ENCODE data around the gene CAMK2G. TPM values are rescaled to one million over a fixed set of nuclear protein-coding genes. Genes with fewer than 3 reads are reported as not detected.

CAMK2G gene
- total RNA-seq, 1 donor from 2014 or later: 25.8 TPM

- intact Hi-C loops (cut with micrococcal nuclease): no loop called here
Observed at GRCh38 chr10:73763343-73763742, 111.0 kb downstream of the CAMK2G start.

GRCh38 chr10:73762915-73763314 is 111.4 kb downstream of the CAMK2G start:
- H3K4me1 Mint-ChIP-seq (ENCODE audit: low read depth): peaks cover 27% of the 10 kb centered on the region
- H3K36me3 Mint-ChIP-seq (ENCODE audit: low read depth): peaks cover 87% of the 10 kb centered on the region
- intact Hi-C loops (cut with micrococcal nuclease): no loop called here
- no peaks in the 10 kb centered on the region for H3K27me3 Mint-ChIP-seq (ENCODE audit: low read depth)
- no peaks in the 10 kb centered on the region for H3K9me3 Mint-ChIP-seq
- H3K27ac Mint-ChIP-seq: peak overlapping the region; percentile 61
- H3K4me3 Mint-ChIP-seq (ENCODE audit: low read depth): no peak overlapping the region
- no peak for DNase-seq (ENCODE audit: low spot score)

More at GRCh38 chr10:73763343-73763742, 111.0 kb downstream of the CAMK2G start:
- Mint-ChIP-seq H3K27ac (no peak overlapping the region), H3K4me1 (ENCODE audit: low read depth) (peaks cover 23% of the 10 kb centered on the region), H3K9me3 (no peaks in the 10 kb centered on the region), H3K4me3 (ENCODE audit: low read depth) (no peak overlapping the region), H3K36me3 (ENCODE audit: low read depth) (peaks cover 89% of the 10 kb centered on the region), H3K27me3 (ENCODE audit: low read depth) (no peaks in the 10 kb centered on the region)
- DNase-seq (ENCODE audit: low spot score): no peak

Other genes with a start within 250 kb of the CAMK2G start
- gene MYOZ1, start 233.1 kb downstream of the CAMK2G start, total RNA-seq: not detected in 2 replicates
- 0.05 TPM in 1 of 2 replicates, not detected in the other for gene SYNPO2L, start 218.5 kb downstream of the CAMK2G start, total RNA-seq
- 18.2 and 18.8 TPM in 2 replicates for gene AGAP5, start 176.4 kb downstream of the CAMK2G start, total RNA-seq
- 119 TPM in 2 replicates for gene SEC24C, start 130.2 kb downstream of the CAMK2G start, total RNA-seq
- gene CHCHD1, start 92.5 kb downstream of the CAMK2G start, total RNA-seq: 33.0 and 35.2 TPM in 2 replicates
- gene ZSWIM8, start 88.9 kb downstream of the CAMK2G start, total RNA-seq: 50.0 and 55.3 TPM in 2 replicates
- 46.5 and 46.9 TPM in 2 replicates for gene NDST2, start 63.0 kb downstream of the CAMK2G start, total RNA-seq
- gene PLAU, start 36.6 kb upstream of the CAMK2G start, total RNA-seq: 1.7 and 1.8 TPM in 2 replicates
- gene VCL, start 123.6 kb upstream of the CAMK2G start, total RNA-seq: 24.4 TPM in 2 replicates